Panc1 (cell line): Measurements from ENCODE around the gene CFAP210.

Experiments
- POLR2AphosphoS5 ChIP-seq: IDR thresholded peaks from 2 replicates; pipeline ENCODE4 v1.6.1; 2012; ENCODE audit warnings: mild to moderate bottlenecking, low read depth, low read length, moderate library complexity
- TF ChIP-seq, protein P1 (sequence below): fragments of 450-650 bp; IDR thresholded peaks from 2 replicates; pipeline ENCODE4 v1.5.1; 2017; ENCODE audit warnings: mild to moderate bottlenecking

GRCh38 chr2:169693360-169693759, 845 bp downstream of the CFAP210 start:
- TF ChIP-seq, protein P1, sequence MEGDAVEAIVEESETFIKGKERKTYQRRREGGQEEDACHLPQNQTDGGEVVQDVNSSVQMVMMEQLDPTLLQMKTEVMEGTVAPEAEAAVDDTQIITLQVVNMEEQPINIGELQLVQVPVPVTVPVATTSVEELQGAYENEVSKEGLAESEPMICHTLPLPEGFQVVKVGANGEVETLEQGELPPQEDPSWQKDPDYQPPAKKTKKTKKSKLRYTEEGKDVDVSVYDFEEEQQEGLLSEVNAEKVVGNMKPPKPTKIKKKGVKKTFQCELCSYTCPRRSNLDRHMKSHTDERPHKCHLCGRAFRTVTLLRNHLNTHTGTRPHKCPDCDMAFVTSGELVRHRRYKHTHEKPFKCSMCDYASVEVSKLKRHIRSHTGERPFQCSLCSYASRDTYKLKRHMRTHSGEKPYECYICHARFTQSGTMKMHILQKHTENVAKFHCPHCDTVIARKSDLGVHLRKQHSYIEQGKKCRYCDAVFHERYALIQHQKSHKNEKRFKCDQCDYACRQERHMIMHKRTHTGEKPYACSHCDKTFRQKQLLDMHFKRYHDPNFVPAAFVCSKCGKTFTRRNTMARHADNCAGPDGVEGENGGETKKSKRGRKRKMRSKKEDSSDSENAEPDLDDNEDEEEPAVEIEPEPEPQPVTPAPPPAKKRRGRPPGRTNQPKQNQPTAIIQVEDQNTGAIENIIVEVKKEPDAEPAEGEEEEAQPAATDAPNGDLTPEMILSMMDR, result peak; percentile 28; the same call in 1 of the 2 replicates
- no peak for TF ChIP-seq POLR2AphosphoS5
